Middle frontal gyrus (tissue), 1 donor: ENCODE results near the gene CSKMT.
"Not testable (repeated sequence)": the region's sequence is repeated elsewhere in the genome, so short reads cannot be mapped to it uniquely, and the experiment has no call there.

Experiments
- DNase-seq: peaks from one replicate; pipeline ENCODE4 v3.0.0-alpha.2; 2015; ENCODE audit warnings: low spot score; ENCODE audit errors: extremely low spot score

CSKMT gene

DNA sequence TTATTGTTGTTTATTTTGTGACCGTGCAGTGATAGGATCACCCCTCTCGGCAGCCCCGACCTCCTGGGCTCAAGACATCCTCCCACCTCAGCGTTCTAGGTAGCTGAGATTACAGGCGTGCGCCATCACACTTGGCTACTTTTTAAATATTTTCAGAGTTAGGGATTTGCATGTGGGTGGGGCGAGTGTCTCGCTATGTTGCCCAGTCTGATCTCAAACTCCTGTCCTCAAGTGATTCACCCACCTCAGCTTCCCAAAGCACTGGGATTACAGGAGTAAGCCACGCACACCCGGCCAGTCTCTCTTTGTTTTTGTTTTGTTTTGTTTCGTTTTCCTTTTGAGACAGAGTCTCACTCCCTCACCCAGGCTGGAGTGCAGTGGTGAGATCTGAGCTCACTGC, 10.8 kb upstream of the CSKMT start:
- no peak for DNase-seq

- DNase-seq, result no peak
Observed at GRCh38 chr11:62656796-62657429, 8.2 kb upstream of the CSKMT start.

GRCh38 chr11:62664405-62665074, 572 bp upstream of the CSKMT start:
- DNase-seq, result no peak

- no peak for DNase-seq
Observed at GRCh38 chr11:62665599-62666258, 617 bp downstream of the CSKMT start.

GRCh38 chr11:62666259-62666926, 1.3 kb downstream of the CSKMT start:
- no peak for DNase-seq

DNA sequence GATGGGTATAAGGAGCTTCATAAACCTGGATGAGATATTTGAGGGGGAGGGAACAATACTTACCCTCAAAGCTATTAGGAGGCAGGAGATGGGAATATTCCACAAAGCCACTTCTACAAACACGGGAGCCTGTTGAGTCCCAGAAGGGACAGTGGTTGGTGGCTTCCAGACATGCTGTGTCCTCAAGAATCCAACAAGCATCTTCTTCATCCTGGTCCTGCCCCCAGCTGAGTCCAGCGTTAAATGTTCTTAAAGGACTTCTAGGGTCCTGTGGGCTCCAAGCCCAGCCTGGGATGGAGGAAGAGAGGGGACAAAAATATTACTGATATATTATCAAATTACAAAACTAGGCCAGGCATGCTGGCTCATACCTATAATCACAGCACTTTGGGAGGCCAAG, 2.3 kb downstream of the CSKMT start:
- no peak for DNase-seq

DNA sequence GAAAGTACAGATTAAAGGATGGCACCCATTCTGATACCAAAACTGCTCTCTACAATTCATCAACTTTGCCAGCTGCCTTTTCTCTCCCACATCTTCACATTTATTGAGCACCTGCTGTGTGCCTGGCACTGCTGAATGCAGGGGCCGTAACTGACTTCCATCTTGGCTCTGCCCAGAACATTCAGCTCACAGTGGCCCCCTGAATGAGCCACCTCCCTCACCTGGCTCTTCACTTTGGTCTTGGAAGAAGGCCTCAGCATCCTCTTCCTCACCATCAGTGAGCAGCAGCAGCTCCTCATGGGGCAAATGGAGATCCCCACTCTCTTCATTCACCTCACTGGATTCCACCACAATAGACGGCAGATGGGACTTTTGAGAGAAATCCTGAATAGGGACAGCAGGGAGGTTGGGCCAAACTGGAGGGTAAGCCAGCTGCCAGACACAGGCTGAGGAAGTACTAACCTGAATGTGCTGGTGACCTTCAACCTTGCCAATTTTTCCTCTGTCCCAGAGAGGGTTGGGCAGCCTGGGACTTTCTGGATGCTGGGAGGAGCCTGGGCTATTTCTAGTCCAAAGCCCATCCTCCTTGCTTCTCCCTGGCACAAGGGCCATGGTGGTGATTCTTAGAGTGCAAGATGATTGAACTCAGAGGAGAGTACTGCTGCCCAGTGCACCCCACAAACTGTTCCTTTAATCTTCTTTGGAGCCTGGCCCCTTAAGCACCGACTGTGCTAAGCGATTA, 4.5 kb downstream of the CSKMT start:
- no peak for DNase-seq

- no peak for DNase-seq
Observed at GRCh38 chr11:62671236-62671607, 6.1 kb downstream of the CSKMT start.

GRCh38 chr11:62671608-62672389, 6.7 kb downstream of the CSKMT start, which contains the start of the genes LBHD1 and UQCC3:
TSS of gene LBHD1 (minus strand) at chr11:62672267. CDS start at chr11:62670031, 2,236 bp downstream.
TSS of gene UQCC3 (plus strand) at chr11:62671673. CDS start at chr11:62671746, 73 bp downstream.
- peak; percentile 75 for DNase-seq

DNA sequence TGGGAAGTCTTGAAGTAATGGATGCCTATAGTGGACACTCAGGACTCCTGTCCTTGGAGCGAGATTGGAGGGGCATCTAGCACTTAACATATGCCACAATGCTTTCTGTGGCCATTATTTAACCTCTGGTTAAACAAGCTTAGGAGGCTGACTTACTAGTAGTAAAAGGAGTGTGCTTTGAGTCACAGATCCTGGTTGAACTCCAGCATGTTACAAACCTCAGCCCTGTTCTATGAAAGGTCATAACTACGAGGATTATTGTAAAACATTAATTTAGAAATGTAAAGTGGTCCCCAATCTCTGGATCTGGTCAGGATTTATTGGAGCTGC, 8.0 kb downstream of the CSKMT start:
- DNase-seq, result no peak

- not testable (repeated sequence) for DNase-seq
Observed at GRCh38 chr11:62675415-62675814, 10.3 kb downstream of the CSKMT start.

DNA sequence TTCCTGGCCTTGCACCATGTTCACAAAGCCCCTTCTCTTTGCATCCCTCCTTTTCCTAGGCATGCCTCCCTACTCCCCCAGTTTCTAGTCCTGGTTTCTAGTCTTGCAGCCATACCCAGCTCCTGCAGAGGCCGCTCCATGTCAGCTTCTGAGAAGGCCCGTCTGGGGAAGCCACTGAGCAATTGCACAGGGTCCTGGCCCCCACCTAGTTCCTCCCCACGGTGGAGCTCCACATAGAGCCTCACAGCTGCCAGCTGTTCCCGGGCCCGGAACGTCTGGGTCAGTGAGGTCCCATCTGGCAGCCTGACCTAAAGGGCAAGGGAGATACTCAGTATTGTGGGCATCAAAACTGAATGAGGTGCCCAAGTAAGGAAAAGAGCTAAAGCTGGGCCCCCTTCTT, 11.6 kb downstream of the CSKMT start:
- DNase-seq, result no peak

DNA sequence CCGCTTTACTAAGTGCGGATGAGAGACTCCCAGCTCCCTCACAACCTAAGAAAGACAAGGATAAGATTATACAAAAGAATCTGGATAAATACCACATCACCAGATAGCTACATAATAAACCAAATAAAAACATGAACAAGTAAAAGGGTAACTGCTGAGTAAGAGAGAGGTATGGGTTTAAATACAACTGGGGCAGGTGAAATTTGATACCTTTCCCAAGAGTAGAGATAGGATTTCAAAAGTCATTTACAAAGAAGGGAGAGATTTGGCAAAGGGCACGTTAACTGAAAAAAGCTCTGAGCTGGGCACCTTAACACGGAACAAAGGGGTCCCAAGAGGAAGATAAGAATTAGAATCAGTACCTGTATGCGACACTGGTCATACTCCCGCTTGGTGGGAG, 12.0 kb downstream of the CSKMT start:
- DNase-seq, result no peak

- DNase-seq, result no peak
Observed at GRCh38 chr11:62677714-62678113, 12.6 kb downstream of the CSKMT start.

DNA sequence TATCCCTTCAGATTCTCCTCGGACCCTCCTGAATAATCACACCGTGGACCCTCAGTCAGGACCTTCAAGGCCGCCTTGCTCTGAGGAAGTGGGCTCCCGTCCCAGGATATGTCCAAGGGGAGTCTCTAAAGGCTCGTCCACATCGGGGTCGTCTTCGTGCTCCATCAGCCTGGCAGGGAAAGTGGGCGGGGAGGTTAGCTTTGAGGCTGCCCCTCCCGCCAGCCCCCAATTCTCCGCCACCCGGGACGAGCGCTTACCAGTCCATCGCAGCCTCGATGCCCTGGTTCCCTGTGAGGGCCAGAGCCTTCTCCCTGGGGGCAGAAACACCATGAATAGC, 13.3 kb downstream of the CSKMT start:
- no peak for DNase-seq

DNA sequence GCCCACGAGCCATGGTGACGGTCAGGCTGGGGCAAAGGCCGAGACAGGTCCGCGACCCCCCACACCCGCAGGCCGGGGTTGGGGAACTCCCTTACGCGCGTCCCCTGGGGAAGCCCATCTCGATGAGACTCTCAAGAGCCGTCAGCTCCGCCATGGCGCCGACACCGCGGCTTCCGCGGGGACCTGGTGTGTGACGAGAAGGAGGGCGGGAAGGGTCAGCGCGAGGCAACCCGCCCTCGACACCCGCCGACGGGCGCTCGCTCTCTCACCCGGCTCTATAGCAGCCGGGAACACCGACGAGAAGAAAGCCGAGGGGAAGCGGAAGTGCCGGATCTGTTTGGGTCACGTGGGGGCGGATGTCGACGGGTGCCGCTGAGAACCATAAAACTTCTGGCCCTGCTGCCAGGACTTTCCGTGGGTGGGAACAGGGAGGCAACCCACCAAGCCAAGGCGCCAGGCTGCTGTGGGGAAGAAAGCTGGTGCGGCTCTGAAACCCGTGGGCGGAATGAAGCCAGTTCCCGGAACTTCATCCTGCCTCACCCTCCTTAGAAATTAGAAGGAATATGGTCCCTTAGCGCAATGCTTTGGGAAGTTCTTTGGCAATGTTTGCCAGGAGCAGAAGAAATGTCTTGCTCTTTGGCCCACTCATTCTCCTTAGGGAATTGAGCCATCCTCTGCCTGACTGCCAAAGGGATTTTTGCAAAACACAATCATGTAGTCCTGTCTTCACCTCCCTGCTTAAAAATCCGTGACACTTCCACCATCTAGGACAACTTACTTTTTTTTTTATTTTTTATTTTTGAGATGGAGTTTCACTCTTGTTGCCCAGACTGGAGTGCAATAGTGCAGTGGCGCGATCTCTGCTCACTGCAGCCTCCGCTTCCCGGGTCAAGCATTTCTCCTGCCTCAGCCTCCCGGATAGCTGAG, 13.9 kb downstream of the CSKMT start, which contains the start of gene UBXN1:
Gene UBXN1 (minus strand): TSS at position 304 of the 927 bp plus-strand sequence. CDS start 150 bp downstream, at position 154.
- peak; percentile 77 for DNase-seq

DNA sequence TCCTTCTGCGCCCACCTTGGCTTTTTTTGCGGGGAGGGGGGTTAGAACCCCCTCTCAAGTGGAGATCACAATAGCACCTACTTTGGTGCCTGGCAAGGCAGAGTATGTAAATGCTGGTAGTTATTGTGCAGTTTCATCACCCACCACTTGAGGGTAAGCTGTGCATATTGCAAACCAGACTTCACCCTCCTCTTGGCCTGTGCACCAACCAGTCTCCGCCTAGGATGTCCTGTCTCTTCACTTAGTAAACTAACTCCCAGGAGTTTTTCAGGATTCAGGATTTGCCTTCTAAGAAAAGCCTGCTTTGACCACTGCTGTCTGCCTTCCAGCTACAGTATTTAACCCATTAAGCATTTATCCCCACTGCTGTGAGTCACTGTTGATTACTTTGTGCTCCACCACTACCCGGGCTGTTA, 15.7 kb downstream of the CSKMT start:
- DNase-seq, result no peak

GRCh38 chr11:62682518-62682917, 17.4 kb downstream of the CSKMT start:
- DNase-seq, result no peak
